ENCODE measurements around the gene TRPV3.

GRCh38 chr17:3582915-3583314, 25.3 kb upstream of the TRPV3 start:
- TF ChIP-seq CTCF (IDR thresholded peaks at IDR 0.05; ENCODE audit: insufficient read depth, low read length, poor library complexity, severe bottlenecking) (no peak), EZH2phosphoT487 (conservative IDR thresholded peaks at IDR 0.05; ENCODE audit: low read length) (no peak)

Measured in SU-DHL-6 (cell line).